Nephron (organoid): ENCODE results near the gene HOXA2.

Experiments used
- H3K27ac Mint-ChIP-seq, 3 experiments: 2 replicates each; pipeline ENCODE4 v1.8.0; 2020; ENCODE audit warnings: mixed read lengths in 3 of 3, mild to moderate bottlenecking in 2 of 3, moderate library complexity in 1 of 3
- H3K27me3 Mint-ChIP-seq: 2 replicates; pipeline ENCODE4 v1.8.0; 2021; ENCODE audit warnings: low read depth, mild to moderate bottlenecking, moderate library complexity, mixed read lengths
- H3K36me3 Mint-ChIP-seq: 2 replicates; pipeline ENCODE4 v1.8.0; 2020; ENCODE audit warnings: low read depth, mixed read lengths
- H3K4me1 Mint-ChIP-seq: 2 replicates; pipeline ENCODE4 v1.8.0; 2020; ENCODE audit warnings: mixed read lengths
- H3K4me3 Mint-ChIP-seq, 3 experiments: 2 replicates each; pipeline ENCODE4 v1.8.0; 2020; ENCODE audit warnings: mild to moderate bottlenecking in 3 of 3, mixed read lengths in 3 of 3, moderate library complexity in 2 of 3
- H3K9me3 Mint-ChIP-seq: 2 replicates; pipeline ENCODE4 v1.8.0; 2020; ENCODE audit warnings: mixed read lengths
- TF ChIP-seq, protein P1 (sequence below), 3 experiments: fragments of 200-600 bp; sonication (generic); IDR thresholded peaks; one replicate each; pipeline ENCODE4 v1.5.0; 2021; ENCODE audit warnings: antibody characterized with exemption in 3 of 3; ENCODE audit not compliant: unreplicated experiment in 3 of 3

HOXA2 gene

DNA sequence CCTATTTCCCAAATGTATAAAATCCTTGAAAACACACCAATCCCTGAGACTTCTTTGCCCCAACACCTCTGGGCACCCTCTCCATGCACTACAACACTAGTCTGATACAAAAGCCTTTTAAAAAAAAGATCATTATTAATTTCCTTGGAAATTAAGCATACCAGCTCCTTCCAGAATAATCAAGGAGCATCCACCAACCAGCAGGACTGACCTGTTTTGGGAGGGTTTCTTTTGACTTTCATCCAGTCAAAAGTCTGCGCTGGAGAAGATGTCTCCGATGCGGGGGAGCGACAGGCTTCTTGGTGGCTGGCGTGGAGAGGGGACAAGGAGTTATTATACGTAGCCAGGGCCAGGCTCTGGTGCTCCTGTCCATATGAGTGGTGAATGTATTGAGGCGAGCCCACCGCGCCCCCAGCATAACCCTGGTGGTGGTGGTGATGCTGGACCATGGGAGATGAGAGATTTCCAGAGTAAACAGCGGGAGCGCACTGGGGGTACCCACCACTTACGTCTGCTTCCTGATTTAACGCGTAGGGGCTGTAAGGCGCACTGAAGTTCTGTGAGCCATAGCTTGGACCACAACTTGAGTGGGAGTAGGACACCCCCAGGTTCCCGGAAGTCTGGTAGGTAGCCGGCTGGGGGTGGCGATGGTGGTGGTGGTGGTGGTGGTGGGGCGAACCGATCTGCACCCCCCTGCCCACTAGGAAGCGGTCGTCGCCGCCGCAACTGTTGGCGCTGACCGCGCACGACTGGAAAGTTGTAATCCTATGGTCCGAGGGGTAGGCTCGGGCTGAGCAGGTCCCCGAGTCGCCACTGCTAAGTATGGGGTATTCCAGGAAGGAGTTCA, 7.2 kb downstream of the HOXA2 start:
- H3K4me3 Mint-ChIP-seq, result peak overlapping the region; percentile 94 to 97 (median 96)
- peaks cover 29% of the 10 kb centered on the region for H3K27me3 Mint-ChIP-seq
- no peaks in the 10 kb centered on the region for H3K9me3 Mint-ChIP-seq
- TF ChIP-seq, protein P1, sequence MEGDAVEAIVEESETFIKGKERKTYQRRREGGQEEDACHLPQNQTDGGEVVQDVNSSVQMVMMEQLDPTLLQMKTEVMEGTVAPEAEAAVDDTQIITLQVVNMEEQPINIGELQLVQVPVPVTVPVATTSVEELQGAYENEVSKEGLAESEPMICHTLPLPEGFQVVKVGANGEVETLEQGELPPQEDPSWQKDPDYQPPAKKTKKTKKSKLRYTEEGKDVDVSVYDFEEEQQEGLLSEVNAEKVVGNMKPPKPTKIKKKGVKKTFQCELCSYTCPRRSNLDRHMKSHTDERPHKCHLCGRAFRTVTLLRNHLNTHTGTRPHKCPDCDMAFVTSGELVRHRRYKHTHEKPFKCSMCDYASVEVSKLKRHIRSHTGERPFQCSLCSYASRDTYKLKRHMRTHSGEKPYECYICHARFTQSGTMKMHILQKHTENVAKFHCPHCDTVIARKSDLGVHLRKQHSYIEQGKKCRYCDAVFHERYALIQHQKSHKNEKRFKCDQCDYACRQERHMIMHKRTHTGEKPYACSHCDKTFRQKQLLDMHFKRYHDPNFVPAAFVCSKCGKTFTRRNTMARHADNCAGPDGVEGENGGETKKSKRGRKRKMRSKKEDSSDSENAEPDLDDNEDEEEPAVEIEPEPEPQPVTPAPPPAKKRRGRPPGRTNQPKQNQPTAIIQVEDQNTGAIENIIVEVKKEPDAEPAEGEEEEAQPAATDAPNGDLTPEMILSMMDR (IDR thresholded peaks at IDR 0.05; ENCODE audit: unreplicated experiment in 3 of 3), result no peak
- peaks cover 82% of the 10 kb centered on the region for H3K4me1 Mint-ChIP-seq
- H3K36me3 Mint-ChIP-seq, result peaks cover 14% of the 10 kb centered on the region
- H3K27ac Mint-ChIP-seq, result peak overlapping the region; percentile 87 to 100 (median 99)

DNA sequence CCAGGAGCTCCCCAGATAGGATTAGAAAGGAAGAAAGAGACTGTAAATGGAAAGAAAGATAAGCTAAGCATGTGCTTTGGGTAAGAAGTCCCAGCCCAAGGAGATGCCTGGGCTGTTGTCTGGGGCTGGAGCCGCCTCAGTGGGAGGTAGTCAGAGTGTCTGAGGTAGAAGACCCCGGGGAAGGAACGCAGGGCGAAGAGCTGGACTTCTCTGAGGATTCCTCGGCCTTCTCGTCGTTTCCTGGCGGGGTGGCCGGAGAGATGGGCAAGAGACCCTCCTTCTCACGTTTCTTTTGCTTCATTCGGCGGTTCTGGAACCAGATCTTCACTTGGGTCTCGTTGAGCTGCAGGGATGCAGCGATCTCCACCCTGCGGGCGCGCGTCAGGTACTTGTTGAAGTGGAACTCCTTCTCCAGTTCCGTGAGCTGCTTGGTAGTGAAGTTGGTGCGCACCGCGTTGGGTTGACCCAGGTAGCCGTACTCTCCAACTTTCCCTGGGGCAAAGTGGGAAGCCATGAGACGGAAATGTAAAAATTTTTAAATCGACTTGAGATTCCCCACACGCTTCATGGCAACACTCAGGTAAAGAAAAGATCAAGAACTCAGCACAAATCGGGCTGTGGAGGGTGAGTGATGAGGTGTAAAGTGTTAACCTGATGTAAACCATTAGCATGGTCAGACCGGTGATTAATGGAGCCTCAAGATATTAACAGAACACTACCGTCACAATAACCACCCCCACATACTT, 8.0 kb downstream of the HOXA2 start:
- no peaks in the 10 kb centered on the region for H3K9me3 Mint-ChIP-seq
- peaks cover 30% of the 10 kb centered on the region for H3K27me3 Mint-ChIP-seq
- peak overlapping the region in 2 of 3 experiments; percentile 87 to 100 for H3K27ac Mint-ChIP-seq
- TF ChIP-seq, protein P1 (IDR thresholded peaks at IDR 0.05; ENCODE audit: unreplicated experiment in 3 of 3), result no peak
- peaks cover 75% of the 10 kb centered on the region for H3K4me1 Mint-ChIP-seq
- peaks cover 6% of the 10 kb centered on the region for H3K36me3 Mint-ChIP-seq
- peak overlapping the region; percentile 94 to 97 (median 96) for H3K4me3 Mint-ChIP-seq

DNA sequence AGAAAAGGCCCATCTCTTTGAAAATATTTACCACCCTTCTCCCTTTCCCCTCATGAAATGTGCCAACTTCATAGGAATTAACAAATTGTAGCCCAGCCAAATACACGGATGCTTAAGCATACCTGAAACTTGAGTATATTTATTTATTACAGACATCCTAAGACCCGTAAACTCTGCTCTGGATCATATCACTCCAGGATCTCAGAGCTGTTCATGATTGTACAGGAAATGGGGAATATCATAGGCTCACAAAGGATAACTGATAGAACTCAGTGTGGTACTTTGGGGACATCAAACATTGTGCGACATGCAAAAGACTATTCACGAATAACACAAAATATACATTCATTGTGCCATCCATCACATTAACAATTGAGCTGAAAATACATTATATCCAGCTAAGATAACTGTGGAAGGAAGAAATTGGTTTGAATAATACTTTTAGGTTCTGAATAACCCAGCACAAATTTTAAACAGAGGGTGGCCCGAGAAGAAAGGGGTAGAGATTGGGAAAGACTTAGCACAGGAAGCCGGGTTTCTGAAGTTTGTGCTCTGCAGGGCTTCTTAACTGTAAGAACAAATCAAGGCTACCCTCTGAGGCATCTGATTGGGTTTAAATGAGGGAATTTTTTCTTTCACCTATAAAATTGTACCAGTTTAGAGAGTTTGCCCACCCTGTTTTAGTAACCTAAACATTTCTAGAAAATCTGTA, 9.1 kb downstream of the HOXA2 start:
- Mint-ChIP-seq H3K27me3 (peaks cover 32% of the 10 kb centered on the region), H3K4me3 (peak overlapping the region; percentile 62 to 67 (median 66)), H3K9me3 (no peaks in the 10 kb centered on the region), H3K4me1 (peaks cover 64% of the 10 kb centered on the region), H3K36me3 (no peaks in the 10 kb centered on the region), H3K27ac (peak overlapping the region in 1 of 3 experiments; percentile 15)
- TF ChIP-seq, protein P1 (IDR thresholded peaks at IDR 0.05; ENCODE audit: unreplicated experiment in 3 of 3), result no peak

DNA sequence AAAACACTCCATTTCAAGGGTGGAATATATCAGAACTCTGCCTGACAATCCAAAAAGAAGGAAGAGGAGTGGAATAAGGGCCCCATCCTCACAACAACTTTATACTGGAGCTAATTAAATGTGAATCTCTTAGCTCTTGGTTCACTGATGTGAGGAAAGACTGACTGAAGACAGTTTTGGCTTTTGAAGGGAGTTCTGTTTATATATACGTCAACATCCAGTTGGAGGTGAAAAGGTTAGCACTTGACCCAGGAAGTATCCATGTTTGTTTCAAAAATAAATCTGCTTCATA, 9.7 kb downstream of the HOXA2 start:
- TF ChIP-seq, protein P1 (IDR thresholded peaks at IDR 0.05; ENCODE audit: unreplicated experiment in 3 of 3), result no peak
- Mint-ChIP-seq H3K4me3 (peak overlapping the region; percentile 24 to 65 (median 43)), H3K9me3 (no peaks in the 10 kb centered on the region), H3K4me1 (peaks cover 62% of the 10 kb centered on the region), H3K27ac (peak overlapping the region; percentile 34 to 75 (median 62)), H3K36me3 (no peaks in the 10 kb centered on the region), H3K27me3 (peaks cover 32% of the 10 kb centered on the region)

DNA sequence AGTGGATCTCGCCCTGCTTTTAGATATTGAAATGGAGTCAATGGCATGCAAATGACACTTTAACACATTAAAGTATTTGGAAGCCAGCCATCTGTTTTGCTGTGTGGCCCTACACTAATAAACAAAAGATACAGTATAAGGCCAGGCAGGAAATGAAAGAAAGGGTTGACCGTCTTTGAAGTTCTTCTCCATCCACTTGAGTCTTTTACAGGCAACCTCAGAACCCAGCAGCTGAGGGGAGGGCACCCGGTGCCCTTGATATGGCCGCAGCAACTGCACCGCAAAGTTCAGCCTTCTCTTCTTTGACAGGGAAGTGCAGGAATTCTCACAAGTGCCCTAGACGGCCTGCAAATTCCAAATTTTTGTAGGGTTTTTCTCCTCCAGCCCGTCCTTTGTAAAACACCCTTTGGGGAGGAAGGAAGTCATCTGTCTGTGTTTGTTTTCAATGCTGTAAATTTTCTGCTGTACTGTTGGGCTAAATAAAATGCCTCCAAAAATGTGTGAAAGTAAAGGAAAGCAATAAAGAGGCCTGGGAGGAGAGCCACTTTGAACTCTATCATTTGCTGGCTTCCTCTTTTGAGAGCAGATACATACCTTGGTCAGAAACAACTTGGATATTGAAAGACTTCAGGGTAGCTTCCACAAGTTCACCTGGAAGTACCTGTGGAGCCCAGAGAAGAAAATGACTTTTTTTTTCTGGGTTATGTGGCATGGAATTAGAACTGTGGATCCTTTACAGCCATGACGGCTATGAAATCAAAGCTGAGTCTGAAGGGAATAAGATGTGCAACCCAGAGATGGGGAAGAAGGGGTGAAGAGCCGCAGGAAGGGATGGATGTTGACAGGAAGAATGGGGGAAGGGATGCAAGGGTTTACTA, 10.3 kb downstream of the HOXA2 start:
- H3K4me3 Mint-ChIP-seq, result peak overlapping the region; percentile 30 to 65 (median 43)
- H3K36me3 Mint-ChIP-seq, result no peaks in the 10 kb centered on the region
- TF ChIP-seq, protein P1 (IDR thresholded peaks at IDR 0.05; ENCODE audit: unreplicated experiment in 3 of 3), result no peak
- peaks cover 38% of the 10 kb centered on the region for H3K27me3 Mint-ChIP-seq
- no peaks in the 10 kb centered on the region for H3K9me3 Mint-ChIP-seq
- H3K4me1 Mint-ChIP-seq, result peaks cover 56% of the 10 kb centered on the region
- H3K27ac Mint-ChIP-seq, result peak overlapping the region; percentile 34 to 75 (median 62)
